NCI-H2196 (cell line): ENCODE measurements around the gene CFL1.

Experiments
- DNase-seq: peaks from one replicate; lab custom pipeline; 2025; ENCODE audit not compliant: unreplicated experiment; lab: John Stamatoyannopoulos, UW

Gene CFL1

GRCh38 chr11:65808744-65809341, 49.1 kb downstream of the CFL1 start:
- DNase-seq: no peak

GRCh38 chr11:65806979-65807378, 51.0 kb downstream of the CFL1 start:
- no peak for DNase-seq
